ENCODE data around the gene MAVS. TPM values are rescaled to one million over a fixed set of nuclear protein-coding genes. Genes with fewer than 3 reads are reported as not detected.
"Not testable (repeated sequence)": the region's sequence is repeated elsewhere in the genome, so short reads cannot be mapped to it uniquely, and the experiment has no call there.

MAVS gene
- total RNA-seq, 1 donor from 2014 or later, result 35.0 TPM

GRCh38 chr20:3839328-3839727 lies 7.3 kb upstream of the MAVS start:
- DNase-seq (ENCODE audit: missing footprints), result no peak
- no peak for ATAC-seq
- intact Hi-C loops (cut with DNase I), result no loop called here

- DNase-seq (ENCODE audit: missing footprints); ATAC-seq; intact Hi-C loops (cut with DNase I): not testable (repeated sequence)
These were observed 6.4 kb upstream of the MAVS start for GRCh38 chr20:3840201-3840600.

- DNase-seq (ENCODE audit: missing footprints), result no peak
- no peak for ATAC-seq
- intact Hi-C loops (cut with DNase I), result no loop called here
These were observed 4.2 kb upstream of the MAVS start for GRCh38 chr20:3842348-3842930.

- no peak for DNase-seq (ENCODE audit: missing footprints)
- intact Hi-C loops (cut with DNase I), result no loop called here
- no peak for ATAC-seq
These were observed 3.1 kb upstream of the MAVS start for GRCh38 chr20:3843490-3843889.

GRCh38 chr20:3843990-3844619 lies 2.5 kb upstream of the MAVS start:
- DNase-seq (ENCODE audit: missing footprints); intact Hi-C loops (cut with DNase I); ATAC-seq: not testable (repeated sequence)

GRCh38 chr20:3846378-3846739 lies 275 bp upstream of the MAVS start:
- ATAC-seq, result no peak
- intact Hi-C loops (cut with DNase I), result loop anchor here (2.0 kb wide), 1 partner anchor 26 kb away; the partner anchor contains the start of gene AP5S1
- no peak for DNase-seq (ENCODE audit: missing footprints)

- intact Hi-C loops (cut with DNase I), result loop anchor here (1.0 to 2.0 kb wide), 2 partner anchors 27 to 61 kb away; partner anchors contain the start of genes AP5S1 and CENPB
- DNase-seq (ENCODE audit: missing footprints), result no peak
- no peak for ATAC-seq
These were observed 851 bp downstream of the MAVS start for GRCh38 chr20:3847429-3847940.

- intact Hi-C loops (cut with DNase I), result no loop called here
- DNase-seq (ENCODE audit: missing footprints) (no peak), ATAC-seq (no peak)
These were observed 1.9 kb downstream of the MAVS start for GRCh38 chr20:3848565-3848964.

- ATAC-seq, result no peak
- no peak for DNase-seq (ENCODE audit: missing footprints)
- intact Hi-C loops (cut with DNase I), result loop anchor here (2.0 kb wide), 1 partner anchor 74 kb away; the partner anchor contains the start of gene SPEF1
These were observed 7.8 kb downstream of the MAVS start for GRCh38 chr20:3854462-3854871.

- intact Hi-C loops (cut with DNase I), result no loop called here
- DNase-seq (ENCODE audit: missing footprints), result peak; percentile 67
- no peak for ATAC-seq
These were observed 10.8 kb downstream of the MAVS start for GRCh38 chr20:3857405-3857804.

GRCh38 chr20:3858689-3859088 lies 12.1 kb downstream of the MAVS start:
- intact Hi-C loops (cut with DNase I), result no loop called here
- ATAC-seq, result no peak
- DNase-seq (ENCODE audit: missing footprints), result no peak

- ATAC-seq (no peak), DNase-seq (ENCODE audit: missing footprints) (no peak)
- intact Hi-C loops (cut with DNase I), result no loop called here
These were observed 14.6 kb downstream of the MAVS start for GRCh38 chr20:3861191-3861590.

GRCh38 chr20:3862333-3862732 lies 15.7 kb downstream of the MAVS start:
- no peak for ATAC-seq
- no peak for DNase-seq (ENCODE audit: missing footprints)
- intact Hi-C loops (cut with DNase I), result no loop called here

GRCh38 chr20:3863317-3863716 lies 16.7 kb downstream of the MAVS start:
- ATAC-seq (no peak), DNase-seq (ENCODE audit: missing footprints) (no peak)
- intact Hi-C loops (cut with DNase I), result no loop called here

GRCh38 chr20:3864518-3864917 lies 17.9 kb downstream of the MAVS start:
- DNase-seq (ENCODE audit: missing footprints) (no peak), ATAC-seq (no peak)
- intact Hi-C loops (cut with DNase I), result no loop called here

GRCh38 chr20:3865152-3865886 lies 18.7 kb downstream of the MAVS start:
- intact Hi-C loops (cut with DNase I), result no loop called here
- ATAC-seq (no peak), DNase-seq (ENCODE audit: missing footprints) (no peak)

GRCh38 chr20:3865887-3866407 lies 19.3 kb downstream of the MAVS start:
- ATAC-seq, result no peak
- intact Hi-C loops (cut with DNase I), result no loop called here

GRCh38 chr20:3866464-3866863 lies 19.8 kb downstream of the MAVS start:
- ATAC-seq, result no peak
- intact Hi-C loops (cut with DNase I), result no loop called here

More at GRCh38 chr20:3865887-3866407, 19.3 kb downstream of the MAVS start:
- DNase-seq (ENCODE audit: missing footprints), result no peak

GRCh38 chr20:3867802-3868201 lies 21.2 kb downstream of the MAVS start:
- no peak for ATAC-seq
- intact Hi-C loops (cut with DNase I), result no loop called here
- DNase-seq (ENCODE audit: missing footprints), result no peak

More at GRCh38 chr20:3866464-3866863, 19.8 kb downstream of the MAVS start:
- DNase-seq (ENCODE audit: missing footprints), result no peak

Measured in Right ventricle myocardium inferior (tissue), 1 donor.